ENCODE measurements around the gene REP15.

DNA sequence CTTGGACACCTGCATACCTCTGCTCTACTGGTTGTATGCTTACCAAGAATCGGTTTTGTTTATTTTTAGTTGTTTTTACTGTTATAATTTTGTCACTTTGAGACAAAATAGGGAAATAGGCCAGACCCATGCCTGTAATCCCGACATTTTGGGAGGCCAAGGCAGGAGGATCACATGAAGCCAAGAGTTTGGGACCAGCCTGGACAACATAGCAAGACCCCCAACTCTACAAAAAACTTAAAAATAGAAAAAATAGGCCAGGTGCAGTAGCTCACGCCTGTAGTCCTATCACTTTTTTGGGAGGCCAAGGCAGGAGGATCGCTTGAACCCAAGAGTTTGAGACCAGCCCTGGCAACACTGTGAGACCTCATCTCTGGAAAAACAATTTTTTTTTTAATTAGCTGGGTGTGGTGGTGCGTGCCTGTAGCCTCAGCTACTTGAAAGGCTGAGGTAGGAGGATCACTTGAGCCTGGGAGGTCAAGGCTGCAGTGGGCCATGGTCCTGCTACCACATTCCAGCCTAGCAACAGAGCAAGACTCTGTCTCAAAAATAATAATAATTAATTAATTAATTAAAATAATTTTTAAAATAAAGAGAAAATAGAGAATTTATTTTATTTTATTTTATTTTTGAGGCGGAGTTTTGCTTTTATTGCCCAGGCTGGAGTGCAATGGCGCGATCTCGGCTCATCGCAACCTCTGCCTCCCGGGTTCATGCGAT, 13.1 kb downstream of the REP15 start:
- TF ChIP-seq, protein P1, sequence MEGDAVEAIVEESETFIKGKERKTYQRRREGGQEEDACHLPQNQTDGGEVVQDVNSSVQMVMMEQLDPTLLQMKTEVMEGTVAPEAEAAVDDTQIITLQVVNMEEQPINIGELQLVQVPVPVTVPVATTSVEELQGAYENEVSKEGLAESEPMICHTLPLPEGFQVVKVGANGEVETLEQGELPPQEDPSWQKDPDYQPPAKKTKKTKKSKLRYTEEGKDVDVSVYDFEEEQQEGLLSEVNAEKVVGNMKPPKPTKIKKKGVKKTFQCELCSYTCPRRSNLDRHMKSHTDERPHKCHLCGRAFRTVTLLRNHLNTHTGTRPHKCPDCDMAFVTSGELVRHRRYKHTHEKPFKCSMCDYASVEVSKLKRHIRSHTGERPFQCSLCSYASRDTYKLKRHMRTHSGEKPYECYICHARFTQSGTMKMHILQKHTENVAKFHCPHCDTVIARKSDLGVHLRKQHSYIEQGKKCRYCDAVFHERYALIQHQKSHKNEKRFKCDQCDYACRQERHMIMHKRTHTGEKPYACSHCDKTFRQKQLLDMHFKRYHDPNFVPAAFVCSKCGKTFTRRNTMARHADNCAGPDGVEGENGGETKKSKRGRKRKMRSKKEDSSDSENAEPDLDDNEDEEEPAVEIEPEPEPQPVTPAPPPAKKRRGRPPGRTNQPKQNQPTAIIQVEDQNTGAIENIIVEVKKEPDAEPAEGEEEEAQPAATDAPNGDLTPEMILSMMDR (IDR thresholded peaks at IDR 0.05; ENCODE audit: low read length) = no peak
- TF ChIP-seq EZH2 (IDR thresholded peaks at IDR 0.05; ENCODE audit: borderline replicate concordance, low read length) = no peak
